Neural progenitor cell (in vitro differentiated cells): Measurements from ENCODE around the gene CELF4. TPM values are rescaled to one million over a fixed set of nuclear protein-coding genes. Genes with fewer than 3 reads are reported as not detected.

Experiments
- DNase-seq: peaks from one replicate; pipeline ENCODE4 v3.0.0-alpha.2; 2016; ENCODE audit warnings: low spot score
- H2AFZ ChIP-seq: fragments of 200-600 bp; sonication (generic); replicated peaks from 2 replicates; pipeline ENCODE4 v1.6.1; 2016; ENCODE audit warnings: antibody characterized with exemption
- H3F3A ChIP-seq: fragments of 200-600 bp; sonication (generic); 2 replicates; pipeline ENCODE4 v1.6.1; 2016; ENCODE audit warnings: antibody characterized with exemption, low read depth
- H3K27ac ChIP-seq: fragments of 200-600 bp; sonication (generic); 2 replicates; pipeline ENCODE4 v1.5.1; 2016; ENCODE audit warnings: mild to moderate bottlenecking
- H3K27me3 ChIP-seq: fragments of 200-600 bp; sonication (generic); 2 replicates; pipeline ENCODE4 v1.6.1; 2016; ENCODE audit warnings: mild to moderate bottlenecking, moderate library complexity
- H3K36me3 ChIP-seq: fragments of 200-600 bp; sonication (generic); 2 replicates; pipeline ENCODE4 v1.5.1; 2016
- H3K4me1 ChIP-seq: fragments of 200-600 bp; sonication (generic); 2 replicates; pipeline ENCODE4 v1.6.1; 2016; ENCODE audit warnings: mixed run types
- H3K4me2 ChIP-seq: fragments of 200-600 bp; sonication (generic); 2 replicates; pipeline ENCODE4 v1.6.1; 2016
- H3K4me3 ChIP-seq: fragments of 200-600 bp; sonication (generic); 2 replicates; pipeline ENCODE4 v1.5.1; 2016
- H3K79me2 ChIP-seq: fragments of 200-600 bp; sonication (generic); 2 replicates; pipeline ENCODE4 v1.6.1; 2016; ENCODE audit warnings: low read depth
- H3K9ac ChIP-seq: fragments of 200-600 bp; sonication (generic); 2 replicates; pipeline ENCODE4 v1.6.1; 2016
- H3K9me3 ChIP-seq: fragments of 200-600 bp; sonication (generic); 2 replicates; pipeline ENCODE4 v1.5.1; 2016; ENCODE audit warnings: low read depth
- H4K20me1 ChIP-seq: fragments of 200-600 bp; sonication (generic); 2 replicates; pipeline ENCODE4 v1.6.1; 2016; ENCODE audit warnings: low read depth
- H3K27ac Mint-ChIP-seq: 3 replicates; pipeline ENCODE4 v1.8.0; 2021; ENCODE audit warnings: mixed read lengths
- H3K27me3 Mint-ChIP-seq: 2 replicates; pipeline ENCODE4 v1.8.0; 2022; ENCODE audit warnings: low read depth, mild to moderate bottlenecking, inconsistent platforms, moderate library complexity, mixed read lengths; ENCODE audit not compliant: insufficient read depth
- H3K36me3 Mint-ChIP-seq: 3 replicates; pipeline ENCODE4 v1.8.0; 2021; ENCODE audit warnings: mixed read lengths
- H3K4me1 Mint-ChIP-seq: 3 replicates; pipeline ENCODE4 v1.8.0; 2021; ENCODE audit warnings: mixed read lengths
- H3K4me3 Mint-ChIP-seq: 3 replicates; pipeline ENCODE4 v1.8.0; 2021; ENCODE audit warnings: mild to moderate bottlenecking, moderate library complexity, mixed read lengths
- H3K9me3 Mint-ChIP-seq: 3 replicates; pipeline ENCODE4 v1.8.0; 2020; ENCODE audit warnings: mixed read lengths
- CTCF ChIP-seq: fragments of 200-600 bp; sonication (generic); IDR thresholded peaks from 2 replicates; pipeline ENCODE4 v1.5.1; 2017; ENCODE audit warnings: antibody characterized with exemption, mild to moderate bottlenecking
- EZH2 ChIP-seq: fragments of 200-600 bp; sonication (generic); IDR thresholded peaks from 2 replicates; pipeline ENCODE4 v1.6.1; 2017; ENCODE audit warnings: antibody characterized with exemption, mild to moderate bottlenecking, moderate library complexity
- EZH2phosphoT487 ChIP-seq: fragments of 200-600 bp; sonication (generic); IDR thresholded peaks from 2 replicates; pipeline ENCODE4 v1.6.1; 2017; ENCODE audit warnings: antibody characterized with exemption
- total RNA-seq: library from RNA; depleted of rRNA; stranded (reverse); fragments of >200 nt; gene quantifications from 2 replicates; pipeline ENCODE4 v1.2.3, GENCODE V29; 2015; ENCODE audit warnings: low replicate concordance

The CELF4 gene
- total RNA-seq, 1 donor from 2014 or later, result 1.8 TPM

DNA sequence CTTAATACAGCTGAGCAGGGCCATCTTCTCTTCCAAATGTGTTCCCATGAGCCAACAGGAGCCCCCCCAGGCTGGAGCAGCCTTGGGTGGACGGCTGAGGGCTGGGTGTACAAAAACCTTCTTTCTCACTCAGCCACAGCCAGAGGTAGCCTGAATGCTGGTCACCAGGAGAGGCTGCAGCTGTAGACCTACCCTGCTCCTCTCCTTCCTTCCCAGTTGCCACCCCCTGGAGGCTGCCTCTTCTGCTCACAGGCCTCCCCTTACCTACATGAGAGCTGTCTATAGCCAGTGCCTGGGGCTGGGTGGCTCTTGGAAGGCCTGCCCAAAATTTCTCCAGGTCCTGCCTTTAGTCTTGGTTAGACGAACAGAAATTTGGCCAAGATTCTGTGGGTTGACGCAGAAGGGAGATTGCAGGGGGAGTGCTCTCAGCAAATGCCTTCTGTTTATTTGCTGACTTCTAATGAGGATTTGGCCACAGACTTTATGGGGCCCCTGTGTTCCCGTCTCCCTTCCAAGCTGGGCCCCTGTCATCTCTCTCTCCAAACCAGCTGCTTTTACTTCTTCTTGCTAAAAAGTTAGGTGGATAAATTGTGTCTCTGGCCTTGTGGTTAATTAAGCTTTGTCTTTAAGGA lies 18.3 kb downstream of the CELF4 start:
- H4K20me1 ChIP-seq, result no peaks in the 10 kb centered on the region
- no peaks in the 10 kb centered on the region for H3K9me3 ChIP-seq
- H3K27me3 ChIP-seq, result no peaks in the 10 kb centered on the region
- Mint-ChIP-seq H3K4me3 (no peak overlapping the region), H3K36me3 (no peaks in the 10 kb centered on the region), H3K9me3 (no peaks in the 10 kb centered on the region), H3K27ac (no peak overlapping the region), H3K27me3 (peaks cover 12% of the 10 kb centered on the region), H3K4me1 (peaks cover 18% of the 10 kb centered on the region)
- TF ChIP-seq EZH2phosphoT487 (no peak), EZH2 (no peak)
- H3K9ac ChIP-seq, result no peak overlapping the region
- DNase-seq, result no peak
- H3F3A ChIP-seq, result no peaks in the 10 kb centered on the region
- H3K4me1 ChIP-seq, result peaks cover 12% of the 10 kb centered on the region
- no peaks in the 10 kb centered on the region for H3K79me2 ChIP-seq
- H2AFZ ChIP-seq, result no peak overlapping the region
- H3K4me2 ChIP-seq, result no peak overlapping the region
- no peak overlapping the region for H3K4me3 ChIP-seq
- no peaks in the 10 kb centered on the region for H3K36me3 ChIP-seq
- no peak overlapping the region for H3K27ac ChIP-seq

DNA sequence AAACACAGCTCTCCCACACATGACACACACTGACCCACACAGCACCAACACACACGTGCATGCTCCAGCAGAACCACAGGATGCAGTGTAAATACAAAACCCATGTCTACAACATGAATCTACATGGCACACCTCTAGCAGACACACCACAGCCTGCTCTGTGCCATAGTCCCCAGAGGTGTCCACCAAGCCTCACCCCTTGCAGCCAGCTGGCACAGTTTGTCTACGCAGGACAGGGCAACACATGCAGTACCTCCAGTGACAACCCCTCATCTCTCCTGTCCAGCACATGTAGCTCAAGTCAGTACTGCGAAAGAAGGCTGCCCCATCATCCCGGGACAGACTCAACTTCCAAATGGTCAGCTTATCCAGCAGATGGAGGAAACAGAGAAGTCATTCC lies 18.9 kb downstream of the CELF4 start:
- TF ChIP-seq CTCF (no peak), EZH2phosphoT487 (no peak), EZH2 (no peak)
- H3K27me3 ChIP-seq, result no peaks in the 10 kb centered on the region
- no peak overlapping the region for H3K4me3 ChIP-seq
- H3K79me2 ChIP-seq, result no peaks in the 10 kb centered on the region
- Mint-ChIP-seq H3K4me3 (no peak overlapping the region), H3K9me3 (no peaks in the 10 kb centered on the region), H3K4me1 (peaks cover 14% of the 10 kb centered on the region), H3K27ac (peak overlapping the region; percentile 20), H3K36me3 (no peaks in the 10 kb centered on the region), H3K27me3 (peaks cover 14% of the 10 kb centered on the region)
- no peak overlapping the region for H3K27ac ChIP-seq
- H3K9ac ChIP-seq, result no peak overlapping the region
- H2AFZ ChIP-seq, result no peak overlapping the region
- DNase-seq, result no peak
- H3K4me2 ChIP-seq, result no peak overlapping the region
- H3K36me3 ChIP-seq, result no peaks in the 10 kb centered on the region
- no peaks in the 10 kb centered on the region for H3K9me3 ChIP-seq
- H3K4me1 ChIP-seq, result peaks cover 12% of the 10 kb centered on the region
- H3F3A ChIP-seq, result no peaks in the 10 kb centered on the region
- H4K20me1 ChIP-seq, result no peaks in the 10 kb centered on the region

DNA sequence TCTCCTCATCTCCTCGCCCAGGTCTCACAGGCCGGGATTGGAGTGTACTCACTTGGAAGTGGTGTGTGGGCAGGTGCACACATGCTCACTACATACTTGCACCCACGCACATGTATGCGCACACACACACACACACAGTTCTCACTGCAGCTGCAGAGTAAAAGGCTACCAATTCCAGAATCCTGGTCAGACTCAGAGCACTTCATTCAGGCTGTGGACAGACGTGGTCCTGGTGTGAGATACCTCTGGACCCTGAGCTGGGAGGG lies 19.4 kb downstream of the CELF4 start:
- Mint-ChIP-seq H3K27me3 (peaks cover 16% of the 10 kb centered on the region), H3K27ac (no peak overlapping the region), H3K4me1 (peaks cover 10% of the 10 kb centered on the region), H3K4me3 (no peak overlapping the region), H3K36me3 (no peaks in the 10 kb centered on the region), H3K9me3 (no peaks in the 10 kb centered on the region)
- Histone ChIP-seq H3K27me3 (no peaks in the 10 kb centered on the region), H3F3A (no peaks in the 10 kb centered on the region), H4K20me1 (no peaks in the 10 kb centered on the region), H3K9me3 (no peaks in the 10 kb centered on the region), H3K4me2 (no peak overlapping the region), H3K4me1 (peaks cover 12% of the 10 kb centered on the region), H2AFZ (no peak overlapping the region), H3K79me2 (no peaks in the 10 kb centered on the region), H3K4me3 (no peak overlapping the region), H3K27ac (no peak overlapping the region), H3K36me3 (no peaks in the 10 kb centered on the region), H3K9ac (no peak overlapping the region)
- no peak for DNase-seq
- no peak for TF ChIP-seq CTCF
- no peak for TF ChIP-seq EZH2
- no peak for TF ChIP-seq EZH2phosphoT487

DNA sequence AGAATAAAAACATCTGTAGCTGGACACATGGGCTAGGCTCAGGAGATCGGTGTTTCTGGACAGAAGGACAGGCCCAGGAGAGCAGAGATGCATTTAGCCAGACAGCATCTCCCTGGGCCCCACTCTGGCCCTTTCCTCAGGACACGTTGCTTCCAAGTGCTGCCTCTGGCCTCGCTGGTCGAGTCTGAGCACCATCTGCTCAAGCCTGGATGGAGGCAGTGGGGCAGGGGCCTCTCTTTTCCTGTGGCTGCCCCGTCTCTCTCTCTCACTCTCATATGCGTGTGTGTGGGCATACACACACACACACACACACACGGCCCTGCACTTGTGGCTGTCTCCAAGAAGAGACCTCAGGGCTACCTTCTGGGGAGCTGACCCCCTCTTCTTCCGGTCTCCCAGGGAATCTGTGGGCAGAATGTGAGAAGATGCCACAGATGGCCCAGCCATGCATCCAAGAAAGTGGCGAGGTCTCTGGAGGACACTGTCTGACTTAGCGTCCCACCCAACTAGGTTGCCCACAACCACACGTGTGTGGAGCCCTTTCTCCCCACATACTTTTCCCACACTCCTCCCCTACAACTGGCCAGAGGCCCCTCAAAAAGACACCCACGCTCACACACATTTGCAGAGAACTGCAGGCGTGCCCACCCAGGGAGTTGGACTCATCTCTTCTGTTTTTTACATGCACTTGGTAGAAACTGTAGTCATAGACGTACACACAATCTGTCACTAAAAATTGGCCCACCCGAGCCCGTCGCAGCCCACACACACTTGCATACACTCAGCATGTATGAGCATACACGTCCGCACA lies 19.9 kb downstream of the CELF4 start:
- Histone ChIP-seq H3K36me3 (no peaks in the 10 kb centered on the region), H3F3A (no peaks in the 10 kb centered on the region), H3K27ac (no peak overlapping the region), H3K9ac (no peak overlapping the region), H4K20me1 (no peaks in the 10 kb centered on the region), H3K4me1 (peaks cover 12% of the 10 kb centered on the region), H3K4me3 (no peak overlapping the region), H3K4me2 (no peak overlapping the region), H3K79me2 (no peaks in the 10 kb centered on the region), H3K27me3 (no peaks in the 10 kb centered on the region), H3K9me3 (no peaks in the 10 kb centered on the region), H2AFZ (no peak overlapping the region)
- H3K36me3 Mint-ChIP-seq, result no peaks in the 10 kb centered on the region
- no peak overlapping the region for H3K27ac Mint-ChIP-seq
- H3K4me3 Mint-ChIP-seq, result no peak overlapping the region
- TF ChIP-seq EZH2phosphoT487 (no peak), CTCF (no peak), EZH2 (no peak)
- H3K9me3 Mint-ChIP-seq, result no peaks in the 10 kb centered on the region
- no peak for DNase-seq
- H3K4me1 Mint-ChIP-seq, result peaks cover 10% of the 10 kb centered on the region
- peaks cover 18% of the 10 kb centered on the region for H3K27me3 Mint-ChIP-seq
